Natural killer cell (primary cell): Measurements from ENCODE around the gene PDE9A. TPM values are rescaled to one million over a fixed set of nuclear protein-coding genes. Genes with fewer than 3 reads are reported as not detected.

ENCODE experiments used
- ATAC-seq, 3 donors: fragments of 150-1000 bp in 2 of 3; fragments of 200-7000 bp in 1 of 3; cut with Tn5 transposase; 1 replicate in 1 of 3; 2 replicates in 2 of 3; pipeline ENCODE4 v1.10.0; 2021; ENCODE audit warnings: mild to moderate bottlenecking in 2 of 3, moderate library complexity in 2 of 3
- DNase-seq, 2 donors: peaks; one replicate each; pipeline versions ENCODE4 v3.0.0 to v3.0.0-alpha.2; 2013 to 2021; ENCODE audit warnings: mixed read lengths in 1 of 2
- H3K27ac ChIP-seq: one replicate; pipeline ENCODE4 v1.5.1; 2013; ENCODE audit warnings: mild to moderate bottlenecking, low read length
- H3K27me3 ChIP-seq: one replicate; pipeline ENCODE4 v1.6.1; 2013; ENCODE audit warnings: low read length; ENCODE audit not compliant: control insufficient read depth, insufficient read depth
- H3K36me3 ChIP-seq: one replicate; pipeline ENCODE4 v1.6.1; 2013; ENCODE audit warnings: low read length; ENCODE audit not compliant: control insufficient read depth, insufficient read depth
- H3K4me1 ChIP-seq: one replicate; pipeline ENCODE4 v1.6.1; 2013; ENCODE audit warnings: low read length; ENCODE audit not compliant: control insufficient read depth, insufficient read depth
- H3K4me3 ChIP-seq: one replicate; pipeline ENCODE4 v1.5.1; 2013; ENCODE audit warnings: low read length
- H3K9me3 ChIP-seq: one replicate; pipeline ENCODE4 v1.6.1; 2013; ENCODE audit warnings: low read length; ENCODE audit not compliant: control insufficient read depth, insufficient read depth
- H3K27ac Mint-ChIP-seq, 2 donors: one replicate each; pipeline ENCODE4 v1.8.0; 2022; ENCODE audit warnings: mild to moderate bottlenecking in 2 of 2, mixed read lengths in 2 of 2, moderate library complexity in 1 of 2
- H3K27me3 Mint-ChIP-seq, 2 donors: one replicate each; pipeline ENCODE4 v1.8.0; 2022; ENCODE audit warnings: low read depth in 2 of 2, mixed read lengths in 2 of 2
- H3K36me3 Mint-ChIP-seq: one replicate; pipeline ENCODE4 v1.8.0; 2022; ENCODE audit warnings: mixed read lengths
- H3K4me1 Mint-ChIP-seq, 2 donors: one replicate each; pipeline ENCODE4 v1.8.0; 2022; ENCODE audit warnings: mixed read lengths in 2 of 2
- H3K4me3 Mint-ChIP-seq: one replicate; pipeline ENCODE4 v1.8.0; 2022; ENCODE audit warnings: mild to moderate bottlenecking, moderate library complexity, mixed read lengths
- H3K9me3 Mint-ChIP-seq, 2 donors: one replicate each; pipeline ENCODE4 v1.8.0; 2022; ENCODE audit warnings: mixed read lengths in 2 of 2
- CTCF ChIP-seq: fragments of 200-600 bp; IDR thresholded peaks from one replicate; pipeline ENCODE4 v1.8.0; 2022; ENCODE audit warnings: antibody characterized with exemption
- WGBS: methylation state at CpG from one replicate; pipeline ENCODE4 v1.1.7; 2013; ENCODE audit warnings: missing lambda C conversion rate; ENCODE audit not compliant: insufficient coverage; 5-methylcytosine and 5-hydroxymethylcytosine counted together
- intact Hi-C: fragments of 100-400 bp; cut with micrococcal nuclease; formaldehyde crosslinking; loops from one replicate; pipeline ENCODE4 v1.14.2; 2022
- total RNA-seq, 4 donors: library from RNA; stranded (reverse); fragments of 120-200 nt in 1 of 4; gene quantifications; one replicate each; pipeline versions ENCODE4 v1.2.3 to v1.2.4, GENCODE V29; 2013 to 2022

PDE9A gene
- total RNA-seq, 3 donors from 2014 or later (not counting 1 experiment from before 2014, with no cell fraction given), result 1.0 to 4.1 (median 1.2) TPM

GRCh38 chr21:42747276-42747701, 93.9 kb downstream of the PDE9A start:
- Mint-ChIP-seq H3K27ac (peak overlapping the region; percentile 78 to 84), H3K27me3 (no peaks in the 10 kb centered on the region), H3K36me3 (no peaks in the 10 kb centered on the region), H3K4me3 (peak overlapping the region; percentile 72), H3K9me3 (no peaks in the 10 kb centered on the region), H3K4me1 (peaks cover 14 to 19% of the 10 kb centered on the region in 2 donors)
- no peak for TF ChIP-seq CTCF
- Histone ChIP-seq H3K4me3 (no peak overlapping the region), H3K4me1 (peaks cover 27% of the 10 kb centered on the region), H3K27ac (peak overlapping the region; percentile 57), H3K9me3 (no peaks in the 10 kb centered on the region), H3K36me3 (no peaks in the 10 kb centered on the region), H3K27me3 (no peaks in the 10 kb centered on the region)
- DNase-seq (no peak), ATAC-seq (no peak)
- 78% methylated on average over 10 of the region's 10 CpGs for whole genome bisulfite sequencing
- intact Hi-C loops, result loop anchor here (5.0 kb wide), 2 partner anchors 35 to 65 kb away; no protein-coding TSS in a partner anchor

GRCh38 chr21:42747746-42748351, 94.4 kb downstream of the PDE9A start:
- no peaks in the 10 kb centered on the region for H3K36me3 ChIP-seq
- H3K4me1 ChIP-seq, result peaks cover 27% of the 10 kb centered on the region
- H3K27me3 ChIP-seq, result no peaks in the 10 kb centered on the region
- H3K9me3 ChIP-seq, result no peaks in the 10 kb centered on the region
- peak overlapping the region; percentile 57 for H3K27ac ChIP-seq
- H3K9me3 Mint-ChIP-seq, result no peaks in the 10 kb centered on the region
- no peaks in the 10 kb centered on the region for H3K27me3 Mint-ChIP-seq
- peak overlapping the region in 1 of 2 donors; percentile 84 for H3K27ac Mint-ChIP-seq
- H3K4me1 Mint-ChIP-seq, result peaks cover 14 to 19% of the 10 kb centered on the region in 2 donors
- no peaks in the 10 kb centered on the region for H3K36me3 Mint-ChIP-seq
- 93% methylated on average over 15 of the region's 15 CpGs for WGBS
- intact Hi-C loops, result loop anchor here (5.0 kb wide), 2 partner anchors 34 to 66 kb away; no protein-coding TSS in a partner anchor
- TF ChIP-seq CTCF, result no peak
- ATAC-seq, result no peak
- no peak for DNase-seq
- H3K4me3 Mint-ChIP-seq, result no peak overlapping the region
- no peak overlapping the region for H3K4me3 ChIP-seq

- ATAC-seq, result no peak
- Histone ChIP-seq H3K4me1 (peaks cover 27% of the 10 kb centered on the region), H3K27me3 (no peaks in the 10 kb centered on the region), H3K4me3 (no peak overlapping the region), H3K27ac (no peak overlapping the region), H3K9me3 (no peaks in the 10 kb centered on the region), H3K36me3 (no peaks in the 10 kb centered on the region)
- Mint-ChIP-seq H3K4me1 (peaks cover 14 to 19% of the 10 kb centered on the region in 2 donors), H3K4me3 (no peak overlapping the region), H3K27me3 (no peaks in the 10 kb centered on the region), H3K9me3 (no peaks in the 10 kb centered on the region), H3K27ac (no peak overlapping the region), H3K36me3 (no peaks in the 10 kb centered on the region)
- WGBS, result 93% methylated on average over 13 of the region's 13 CpGs
- no peak for DNase-seq
- no peak for TF ChIP-seq CTCF
- intact Hi-C loops, result loop anchor here (5.0 kb wide), 2 partner anchors 34 to 66 kb away; no protein-coding TSS in a partner anchor
Measured at GRCh38 chr21:42748620-42749176, 95.3 kb downstream of the PDE9A start.
